ENCODE data around the gene FETUB.
"Not testable (repeated sequence)": the region's sequence is repeated elsewhere in the genome, so short reads cannot be mapped to it uniquely, and the experiment has no call there.

FETUB gene

DNA sequence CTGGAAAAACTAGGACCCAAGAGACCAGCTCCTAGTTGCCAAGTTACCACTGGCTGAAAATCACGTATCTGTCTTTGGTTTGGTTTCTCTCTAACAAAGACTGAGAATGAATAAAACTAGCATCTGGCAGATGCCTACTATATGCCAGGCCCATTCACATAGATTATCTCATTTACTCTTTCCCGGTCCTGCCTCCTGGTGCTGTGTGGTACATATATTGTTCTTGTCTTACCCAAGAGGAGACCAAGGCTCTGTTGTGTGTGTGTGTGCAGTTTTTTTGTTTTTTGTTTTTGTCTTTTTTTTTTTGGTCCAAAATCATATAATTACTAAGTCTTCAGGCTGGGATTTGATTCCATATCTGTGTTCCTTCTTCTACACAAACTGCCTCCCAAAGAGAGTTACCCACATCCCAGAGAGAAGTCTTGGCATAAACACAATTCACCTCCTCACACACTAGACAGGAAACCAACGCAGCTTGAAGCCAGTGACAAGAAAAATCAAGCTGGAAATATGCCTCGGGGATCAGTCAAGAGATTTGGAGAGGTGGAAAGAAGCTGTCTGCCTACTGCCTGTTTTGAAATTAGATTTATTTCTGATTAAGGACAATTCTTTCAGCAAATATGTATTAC, 26.4 kb upstream of the FETUB start:
- no peak for DNase-seq

DNA sequence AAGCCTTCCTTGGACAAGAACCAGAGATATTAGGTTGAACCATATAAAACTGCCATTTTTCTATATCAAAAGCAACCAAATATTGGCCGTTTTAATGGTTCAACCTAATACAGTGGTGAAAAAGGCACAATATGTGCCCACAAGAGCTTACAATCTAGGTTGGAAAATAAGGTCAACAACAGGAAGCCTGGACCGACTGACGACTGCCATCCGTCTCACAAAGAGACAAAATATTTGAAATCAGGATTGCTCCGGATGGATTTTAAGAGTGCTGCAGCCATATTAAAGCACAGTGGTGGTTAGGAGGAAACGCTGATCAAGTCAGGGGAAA, 26.0 kb upstream of the FETUB start:
- DNase-seq, result no peak

DNA sequence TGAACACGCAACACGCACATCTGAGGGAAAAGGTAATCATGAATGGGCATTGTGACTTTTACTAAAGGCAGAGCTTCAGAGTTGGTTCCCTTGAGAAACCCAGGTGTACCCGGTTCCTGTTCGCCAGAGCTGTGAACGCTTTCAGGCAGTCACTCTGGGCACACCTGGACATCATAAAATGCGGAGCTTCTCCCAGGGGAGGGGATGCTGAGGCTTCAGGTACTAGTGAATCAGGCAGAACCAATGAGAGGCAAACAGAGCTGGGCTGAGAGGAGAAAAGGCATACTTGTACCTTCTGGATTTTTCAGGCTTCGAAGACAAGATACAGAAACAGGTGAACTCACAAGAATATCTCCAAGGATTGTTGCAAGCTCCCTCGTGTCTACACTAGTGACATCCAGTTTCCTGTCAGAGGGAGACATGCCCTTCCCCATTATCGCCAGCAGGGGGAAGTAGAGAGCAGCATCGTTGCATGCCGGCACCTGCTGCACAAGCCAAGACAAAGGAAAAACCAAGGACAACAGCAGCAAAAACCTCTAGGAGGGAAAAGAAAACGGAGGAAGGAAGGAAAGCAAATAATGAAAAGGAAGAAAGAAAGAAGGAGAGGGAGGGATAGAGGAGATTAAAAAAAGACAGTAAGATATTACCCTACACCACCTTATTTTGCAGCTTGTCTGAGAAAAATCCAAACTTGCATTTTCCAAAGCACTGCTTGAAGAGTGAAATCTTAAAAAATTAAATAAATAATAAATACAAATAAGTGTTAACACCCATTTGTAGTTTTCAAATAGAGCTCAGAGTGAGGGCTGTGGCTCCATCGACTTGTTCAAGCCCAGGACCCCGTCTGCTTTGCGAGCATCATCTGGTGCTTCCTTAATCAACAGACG, 25.4 kb upstream of the FETUB start:
- peak; percentile 59 for DNase-seq

DNA sequence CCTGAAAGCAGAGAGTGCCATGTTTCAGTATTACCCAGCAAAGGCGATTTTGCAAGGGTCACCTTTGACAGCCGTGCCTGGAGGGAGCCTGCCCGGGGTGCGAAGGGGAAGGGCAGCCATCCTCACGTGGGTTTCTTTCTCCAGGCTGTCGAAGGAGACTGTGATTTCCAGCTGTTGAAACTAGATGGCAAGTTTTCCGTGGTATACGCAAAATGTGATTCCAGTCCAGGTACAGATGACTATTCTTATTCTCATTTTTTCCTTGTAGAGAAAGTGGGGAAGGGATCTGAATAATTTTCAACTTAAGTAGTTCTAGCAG, 23.9 kb upstream of the FETUB start:
- DNase-seq, result no peak

DNA sequence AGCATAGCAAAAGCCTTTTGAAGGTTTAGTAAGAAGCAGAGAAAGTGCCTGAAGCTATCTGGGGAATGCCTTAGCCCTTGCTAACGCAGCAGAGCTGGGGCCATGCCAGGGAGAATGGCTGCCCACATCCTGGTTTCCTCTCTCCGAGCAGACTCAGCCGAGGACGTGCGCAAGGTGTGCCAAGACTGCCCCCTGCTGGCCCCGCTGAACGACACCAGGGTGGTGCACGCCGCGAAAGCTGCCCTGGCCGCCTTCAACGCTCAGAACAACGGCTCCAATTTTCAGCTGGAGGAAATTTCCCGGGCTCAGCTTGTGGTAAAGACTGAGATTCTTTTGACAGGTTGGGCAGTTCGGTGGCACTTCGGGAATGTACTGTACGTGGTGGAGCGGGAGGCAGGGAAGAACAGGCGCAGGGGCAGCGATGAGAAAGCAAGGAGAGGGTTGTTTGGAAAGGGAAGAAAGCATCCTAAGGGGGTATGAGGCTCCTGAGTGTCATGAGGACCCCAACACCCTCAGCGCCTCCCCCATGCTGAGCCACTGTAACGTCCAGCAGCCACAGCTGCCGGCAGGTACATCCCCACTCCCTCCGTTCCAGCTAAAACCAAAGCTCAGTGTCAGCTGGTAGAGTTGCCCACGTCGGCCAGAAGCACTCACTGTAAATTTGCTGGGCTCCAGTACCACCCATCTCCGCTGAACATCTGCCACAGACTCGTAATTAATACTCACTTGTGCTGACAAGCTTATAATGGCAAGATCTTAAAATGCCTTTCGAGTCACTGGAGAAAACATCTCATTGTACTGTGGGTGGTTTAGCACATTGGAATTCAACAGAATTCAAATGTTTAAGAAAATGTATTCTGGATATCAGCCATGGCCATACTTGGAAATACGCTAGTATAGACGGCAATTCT, 22.9 kb upstream of the FETUB start:
- peak; percentile 73 for DNase-seq

GRCh38 chr3:186618318-186618938, 21.8 kb upstream of the FETUB start:
- no peak for DNase-seq

DNA sequence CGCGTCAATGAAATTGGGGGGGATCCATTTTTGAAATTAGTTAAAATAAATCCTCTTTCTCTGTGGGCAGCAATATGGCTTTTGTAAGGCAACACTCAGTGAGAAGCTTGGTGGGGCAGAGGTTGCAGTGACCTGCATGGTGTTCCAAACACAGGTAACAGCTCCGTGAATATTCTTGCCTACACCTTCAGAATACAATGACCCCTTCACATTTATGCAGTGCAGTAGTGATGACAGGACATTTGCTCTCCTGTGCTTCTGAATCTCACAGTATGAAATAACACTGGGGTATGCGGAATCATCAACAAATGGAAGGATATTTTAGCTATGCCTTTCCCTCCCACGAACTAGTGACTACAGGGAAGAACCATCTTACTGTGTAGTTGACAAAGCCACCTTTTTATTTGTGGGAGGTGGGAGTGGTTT, 20.4 kb upstream of the FETUB start:
- DNase-seq, result no peak

DNA sequence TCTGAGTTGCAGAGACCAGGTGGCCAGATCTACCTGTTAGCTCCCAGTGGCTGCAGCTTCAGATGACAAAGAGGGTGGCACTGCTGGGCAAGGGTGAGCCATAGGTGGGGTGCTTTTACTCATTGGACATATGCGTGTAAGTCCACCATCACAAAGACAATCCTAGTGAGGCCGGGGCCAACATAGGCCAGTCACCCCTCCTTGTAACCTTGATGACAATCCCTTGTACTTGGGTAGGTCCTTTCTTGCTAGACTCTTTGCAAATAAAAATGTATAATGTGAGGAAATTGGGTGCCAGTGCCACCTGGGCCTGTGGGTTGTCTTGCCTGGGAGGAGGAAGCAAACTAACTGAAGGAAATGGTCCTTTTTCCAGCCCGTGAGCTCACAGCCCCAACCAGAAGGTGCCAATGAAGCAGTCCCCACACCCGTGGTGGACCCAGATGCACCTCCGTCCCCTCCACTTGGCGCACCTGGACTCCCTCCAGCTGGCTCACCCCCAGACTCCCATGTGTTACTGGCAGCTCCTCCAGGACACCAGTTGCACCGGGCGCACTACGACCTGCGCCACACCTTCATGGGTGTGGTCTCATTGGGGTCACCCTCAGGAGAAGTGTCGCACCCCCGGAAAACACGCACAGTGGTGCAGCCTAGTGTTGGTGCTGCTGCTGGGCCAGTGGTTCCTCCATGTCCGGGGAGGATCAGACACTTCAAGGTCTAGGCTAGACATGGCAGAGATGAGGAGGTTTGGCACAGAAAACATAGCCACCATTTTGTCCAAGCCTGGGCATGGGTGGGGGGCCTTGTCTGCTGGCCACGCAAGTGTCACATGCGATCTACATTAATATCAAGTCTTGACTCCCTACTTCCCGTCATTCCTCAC, 19.7 kb upstream of the FETUB start:
- DNase-seq, result no peak

DNA sequence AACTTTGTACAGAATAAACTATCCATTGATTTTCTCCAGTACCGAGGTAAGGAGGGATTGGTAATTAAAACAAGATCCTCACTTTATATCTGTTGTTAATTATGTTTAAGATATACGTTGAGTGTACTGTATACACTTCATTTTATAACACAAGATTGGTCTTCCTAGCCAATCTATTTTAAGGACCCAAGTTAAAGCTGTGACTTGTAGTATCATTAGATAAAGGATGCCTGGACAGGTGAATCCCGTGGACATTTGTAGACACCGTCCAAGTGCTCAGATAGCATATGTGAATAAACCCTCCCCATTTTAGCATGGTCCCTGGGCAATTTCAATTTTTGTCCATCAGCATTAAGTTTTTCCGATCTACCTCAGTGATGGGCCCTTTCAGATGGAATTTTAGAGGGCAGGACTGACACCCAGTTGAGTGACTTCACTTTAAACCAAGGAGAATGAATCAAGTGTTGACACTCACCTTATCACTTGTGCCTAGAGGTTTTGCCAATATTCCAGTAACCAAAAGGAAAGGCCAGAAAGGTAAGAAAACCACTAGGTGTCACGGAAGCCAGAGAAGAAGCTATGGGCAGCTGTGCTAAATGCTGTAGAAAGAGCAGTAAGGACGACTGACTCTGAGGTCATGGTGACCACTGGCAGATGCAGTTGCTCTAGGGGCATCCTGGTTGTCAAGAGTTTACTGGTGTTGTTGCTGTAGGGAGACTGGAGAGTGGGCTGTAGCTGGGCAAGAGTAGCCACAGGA, 18.1 kb upstream of the FETUB start:
- DNase-seq, result no peak

GRCh38 chr3:186622651-186623310, 17.4 kb upstream of the FETUB start:
- no peak for DNase-seq

DNA sequence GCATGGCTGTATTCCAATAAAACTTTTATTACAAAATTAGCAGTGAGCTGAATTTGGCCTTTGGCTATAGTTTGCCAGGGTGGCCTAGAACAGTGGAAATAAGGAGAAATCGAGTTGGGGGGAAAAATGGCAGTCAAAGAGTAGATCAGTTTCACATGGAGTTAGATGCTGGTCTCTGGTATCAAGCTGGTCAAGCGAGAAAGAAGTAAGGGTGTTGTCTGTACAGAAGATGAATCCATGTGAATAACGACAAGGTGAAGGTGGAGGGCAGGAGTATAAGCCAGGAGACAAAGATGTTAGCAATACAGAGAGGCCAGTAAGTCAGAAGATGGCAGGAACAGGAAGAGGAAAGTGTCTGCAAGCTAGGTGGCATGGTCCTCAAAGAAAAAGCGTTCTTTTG, 15.6 kb upstream of the FETUB start:
- no peak for DNase-seq

GRCh38 chr3:186625600-186626042, 14.6 kb upstream of the FETUB start:
- no peak for DNase-seq

DNA sequence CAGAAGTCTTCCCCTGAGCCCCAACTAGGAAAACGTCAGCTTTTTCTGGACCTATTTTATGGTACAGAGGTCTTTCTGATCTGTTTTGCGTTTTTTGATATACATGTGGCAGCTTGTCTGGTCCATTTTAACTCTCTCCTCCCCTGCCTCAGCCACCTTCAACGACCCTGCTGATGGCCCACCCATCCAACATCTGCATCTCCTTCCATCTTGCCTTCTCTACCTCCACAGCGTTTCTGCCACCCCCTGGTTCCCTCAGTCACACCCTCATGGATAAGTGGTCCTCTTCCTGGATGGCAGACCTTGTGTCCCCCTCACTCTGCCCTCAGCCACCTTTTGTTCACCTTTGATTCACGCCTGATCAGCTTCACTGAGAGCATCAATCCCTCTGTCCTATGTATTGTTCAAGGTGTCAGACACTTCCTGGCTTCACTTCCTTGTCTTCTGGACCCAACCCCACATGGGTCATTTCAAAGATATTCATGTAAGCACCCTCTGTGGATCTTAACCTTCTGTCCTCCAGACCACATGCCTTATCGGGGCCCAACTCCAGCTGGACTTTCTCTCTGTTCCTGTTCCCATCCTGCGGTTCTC, 13.8 kb upstream of the FETUB start:
- no peak for DNase-seq

- DNase-seq, result no peak
Observed at GRCh38 chr3:186627852-186628414, 12.3 kb upstream of the FETUB start.

GRCh38 chr3:186628756-186629155, 11.4 kb upstream of the FETUB start:
- DNase-seq, result no peak

GRCh38 chr3:186630950-186631641, 9.1 kb upstream of the FETUB start:
- DNase-seq, result no peak

DNA sequence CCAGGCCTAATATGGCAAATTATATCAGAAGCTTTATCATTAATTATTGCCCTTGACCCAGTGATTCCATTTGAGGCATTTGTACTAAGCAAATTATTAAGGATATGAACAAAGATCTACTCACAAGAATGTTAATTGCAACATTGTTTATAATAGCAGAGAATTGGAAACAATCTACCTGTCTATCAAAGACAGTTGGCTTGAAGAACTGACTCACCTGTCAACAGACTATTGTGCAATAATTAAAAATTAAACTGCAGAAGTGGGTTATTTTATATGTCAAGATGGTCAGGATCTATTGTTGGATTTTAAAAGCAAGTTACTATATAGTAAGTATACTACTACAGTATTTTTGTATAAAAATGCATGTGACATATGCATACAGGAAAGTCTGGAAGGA, 6.7 kb upstream of the FETUB start:
- DNase-seq, result no peak

GRCh38 chr3:186634207-186634606, 6.0 kb upstream of the FETUB start:
- not testable (repeated sequence) for DNase-seq

- no peak for DNase-seq
Observed at GRCh38 chr3:186635532-186635931, 4.7 kb upstream of the FETUB start.

Measured in activated CD4-positive, alpha-beta T cell treated with anti-CD3 and anti-CD28 coated beads for 1 hour (primary cell).